ENCODE results near the gene SLC43A3.

Gene SLC43A3

GRCh38 chr11:57390535-57390934 is 36.4 kb downstream of the SLC43A3 start, which contains the start of gene PRG2:
Gene PRG2, minus strand, starts transcription at chr11:57390650. Its CDS starts 706 bp downstream, at chr11:57389944.
- H3K27ac ChIP-seq = no peak within 1 kb of the TSS
- no peak for DNase-seq (ENCODE audit: low read depth, low spot score)

GRCh38 chr11:57387289-57388030 is 39.5 kb downstream of the SLC43A3 start:
- no peak overlapping the region for H3K27ac ChIP-seq
- no peak for DNase-seq (ENCODE audit: low read depth, low spot score)

- H3K27ac ChIP-seq = no peak overlapping the region
- DNase-seq (ENCODE audit: low read depth, low spot score) = no peak
Observed at GRCh38 chr11:57386178-57386940, 40.6 kb downstream of the SLC43A3 start.

- H3K27ac ChIP-seq = no peak within 1 kb of the TSS
- DNase-seq (ENCODE audit: low read depth, low spot score) = no peak
Observed at GRCh38 chr11:57380975-57381374, 45.9 kb downstream of the SLC43A3 start, which contains the start of gene PRG3. Gene PRG3, minus strand, starts transcription at chr11:57381150. Its CDS starts 442 bp downstream, at chr11:57380708.

GRCh38 chr11:57379732-57380131 is 47.2 kb downstream of the SLC43A3 start:
- no peak for DNase-seq (ENCODE audit: low read depth, low spot score)
- no peak overlapping the region for H3K27ac ChIP-seq

- H3K27ac ChIP-seq = no peak overlapping the region
- no peak for DNase-seq (ENCODE audit: low read depth, low spot score)
Observed at GRCh38 chr11:57378186-57378585, 48.7 kb downstream of the SLC43A3 start.

- no peak overlapping the region for H3K27ac ChIP-seq
- no peak for DNase-seq (ENCODE audit: low read depth, low spot score)
Observed at GRCh38 chr11:57377107-57377506, 49.8 kb downstream of the SLC43A3 start.

GRCh38 chr11:57376095-57377090 is 50.5 kb downstream of the SLC43A3 start:
- DNase-seq (ENCODE audit: low read depth, low spot score) = no peak
- no peak overlapping the region for H3K27ac ChIP-seq

- no peak for DNase-seq (ENCODE audit: low read depth, low spot score)
- no peak overlapping the region for H3K27ac ChIP-seq
Observed at GRCh38 chr11:57375490-57375889, 51.4 kb downstream of the SLC43A3 start.

- no peak for DNase-seq (ENCODE audit: low read depth, low spot score)
- H3K27ac ChIP-seq = no peak overlapping the region
Observed at GRCh38 chr11:57374966-57375365, 52.0 kb downstream of the SLC43A3 start.

GRCh38 chr11:57373146-57373545 is 53.8 kb downstream of the SLC43A3 start:
- DNase-seq (ENCODE audit: low read depth, low spot score) = no peak
- no peak overlapping the region for H3K27ac ChIP-seq

GRCh38 chr11:57370941-57371340 is 56.0 kb downstream of the SLC43A3 start:
- no peak overlapping the region for H3K27ac ChIP-seq
- no peak for DNase-seq (ENCODE audit: low read depth, low spot score)

- peak overlapping the region; percentile 31 for H3K27ac ChIP-seq
- peak; percentile 57 for DNase-seq (ENCODE audit: low read depth, low spot score)
Observed at GRCh38 chr11:57370251-57370650, 56.7 kb downstream of the SLC43A3 start.

- H3K27ac ChIP-seq = no peak overlapping the region
- DNase-seq (ENCODE audit: low read depth, low spot score) = no peak
Observed at GRCh38 chr11:57368845-57369232, 58.1 kb downstream of the SLC43A3 start.

- no peak overlapping the region for H3K27ac ChIP-seq
- DNase-seq (ENCODE audit: low read depth, low spot score) = peak; percentile 12
Observed at GRCh38 chr11:57368106-57368844, 58.6 kb downstream of the SLC43A3 start.

GRCh38 chr11:57364851-57365660 is 61.9 kb downstream of the SLC43A3 start:
- H3K27ac ChIP-seq = no peak overlapping the region
- DNase-seq (ENCODE audit: low read depth, low spot score) = no peak

GRCh38 chr11:57363131-57364080 is 63.5 kb downstream of the SLC43A3 start:
- H3K27ac ChIP-seq = no peak overlapping the region
- DNase-seq (ENCODE audit: low read depth, low spot score) = no peak

- no peak for DNase-seq (ENCODE audit: low read depth, low spot score)
- H3K27ac ChIP-seq = no peak overlapping the region
Observed at GRCh38 chr11:57361926-57362325, 65.0 kb downstream of the SLC43A3 start.
